Muscle layer of colon (tissue), 2 donors: Measurements from ENCODE around the gene DENND11.
A peak's percentile ranks its signal among the peaks of the same experiment; 100 is the strongest.

Experiments used
- H3K27ac ChIP-seq: one replicate; pipeline ENCODE4 v1.7.0; 2013; ENCODE audit warnings: low read depth, mild to moderate bottlenecking, low read length, moderate library complexity
- H3K27me3 ChIP-seq, 2 donors: one replicate each; pipeline ENCODE4 v1.7.0; 2013; ENCODE audit warnings: low read length in 2 of 2, mild to moderate bottlenecking in 2 of 2; ENCODE audit not compliant: insufficient read depth in 2 of 2, control insufficient read depth in 1 of 2
- H3K36me3 ChIP-seq: one replicate; pipeline ENCODE4 v1.7.0; 2013; ENCODE audit warnings: mild to moderate bottlenecking, low read length; ENCODE audit not compliant: insufficient read depth
- H3K4me1 ChIP-seq: one replicate; pipeline ENCODE4 v1.7.0; 2013; ENCODE audit warnings: mild to moderate bottlenecking, low read length; ENCODE audit not compliant: insufficient read depth
- H3K4me3 ChIP-seq, 2 donors: one replicate each; pipeline ENCODE4 v1.7.0; 2013; ENCODE audit warnings: low read length in 2 of 2, low read depth in 1 of 2, mild to moderate bottlenecking in 1 of 2, moderate library complexity in 1 of 2
- H3K9ac ChIP-seq: one replicate; pipeline ENCODE4 v1.7.0; 2013; ENCODE audit warnings: low read length
- H3K9me3 ChIP-seq: one replicate; pipeline ENCODE4 v1.7.0; 2013; ENCODE audit warnings: mild to moderate bottlenecking, low read length
- donor health status: abdominal sarcoma.
- donor health status: Adenocarcinoma of cecum.

The DENND11 gene

GRCh38 chr7:141702047-141702567, at the start of gene DENND11:
Gene DENND11 (minus strand): TSS chr7:141702166. CDS start chr7:141702153, 13 bp downstream.
- H3K27me3 ChIP-seq, result no peaks in the 10 kb centered on the region
- H3K4me3 ChIP-seq, result peak within 1 kb of the TSS; percentile 73 to 77
- H3K9ac ChIP-seq, result peak within 1 kb of the TSS; percentile 60
- H3K4me1 ChIP-seq, result peaks cover 23% of the 10 kb centered on the region
- H3K9me3 ChIP-seq, result no peaks in the 10 kb centered on the region
- H3K27ac ChIP-seq, result peak within 1 kb of the TSS; percentile 68
- H3K36me3 ChIP-seq, result no peaks in the 10 kb centered on the region

DNA sequence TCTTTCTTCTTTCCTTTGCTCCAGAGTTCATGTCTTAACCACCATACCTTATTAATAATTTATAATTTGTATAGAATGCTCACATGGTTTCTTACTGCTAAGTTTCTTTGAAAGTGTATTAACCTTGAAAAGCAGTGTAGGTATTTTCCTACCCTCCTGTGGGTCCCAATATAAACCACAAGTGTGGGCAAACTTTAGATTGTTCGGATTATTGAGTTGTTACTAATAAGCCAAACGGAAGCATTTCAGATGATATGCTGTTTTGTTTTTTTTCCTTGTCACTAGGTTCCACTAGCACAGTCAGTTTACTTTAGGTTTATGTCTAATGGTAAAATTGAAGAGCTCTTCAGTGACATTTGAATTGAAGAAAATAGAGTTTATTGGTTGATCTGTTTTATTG, 46.4 kb upstream of the DENND11 start:
- H3K4me1 ChIP-seq, result no peaks in the 10 kb centered on the region
- peaks cover 58% of the 10 kb centered on the region for H3K36me3 ChIP-seq

GRCh38 chr7:141744131-141744530, 42.2 kb upstream of the DENND11 start:
- Histone ChIP-seq H3K27me3 (no peaks in the 10 kb centered on the region), H3K36me3 (peaks cover 45% of the 10 kb centered on the region), H3K9me3 (no peaks in the 10 kb centered on the region), H3K4me3 (no peak overlapping the region), H3K27ac (no peak overlapping the region), H3K9ac (no peak overlapping the region), H3K4me1 (peaks cover 11% of the 10 kb centered on the region)

More for the DNA sequence above, 46.4 kb upstream of the DENND11 start:
- H3K27ac ChIP-seq, result no peak overlapping the region
- H3K9ac ChIP-seq, result no peak overlapping the region
- H3K27me3 ChIP-seq, result no peaks in the 10 kb centered on the region
- peaks cover 17% of the 10 kb centered on the region for H3K9me3 ChIP-seq
- no peak overlapping the region for H3K4me3 ChIP-seq

DNA sequence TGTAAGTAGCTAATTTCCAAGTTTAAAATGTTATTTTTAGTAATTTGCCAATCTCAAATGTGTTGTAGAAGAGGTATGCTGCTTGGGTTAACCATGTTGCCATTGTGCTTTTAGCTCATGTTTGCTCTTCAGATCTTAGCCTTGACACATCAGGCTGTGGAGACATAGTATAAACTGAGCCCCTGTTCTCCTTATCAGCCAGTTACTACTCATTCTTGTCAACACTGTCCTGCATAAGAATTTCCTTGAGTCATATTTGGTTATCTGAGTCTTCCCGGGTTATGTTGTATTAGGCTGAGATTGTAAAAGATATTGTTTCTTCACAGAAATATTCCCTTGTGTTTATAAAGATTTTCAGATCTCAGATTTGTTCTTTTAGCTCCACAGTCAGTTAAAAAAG, 40.3 kb upstream of the DENND11 start:
- Histone ChIP-seq H3K4me1 (peaks cover 17% of the 10 kb centered on the region), H3K9me3 (no peaks in the 10 kb centered on the region), H3K36me3 (peaks cover 45% of the 10 kb centered on the region), H3K4me3 (no peak overlapping the region), H3K27me3 (no peaks in the 10 kb centered on the region), H3K27ac (no peak overlapping the region), H3K9ac (no peak overlapping the region)

- Histone ChIP-seq H3K4me3 (peak overlapping the region in 1 of 2 donors; percentile 95), H3K36me3 (peaks cover 30% of the 10 kb centered on the region)
Measured at GRCh38 chr7:141739250-141739649, 37.3 kb upstream of the DENND11 start.

GRCh38 chr7:141738592-141739013, 36.6 kb upstream of the DENND11 start:
- H3K9me3 ChIP-seq, result no peaks in the 10 kb centered on the region
- no peaks in the 10 kb centered on the region for H3K27me3 ChIP-seq
- H3K9ac ChIP-seq, result peak overlapping the region; percentile 6
- peaks cover 23% of the 10 kb centered on the region for H3K36me3 ChIP-seq
- H3K4me1 ChIP-seq, result peaks cover 21% of the 10 kb centered on the region
- H3K27ac ChIP-seq, result peak overlapping the region; percentile 91
- peak overlapping the region; percentile 81 to 95 for H3K4me3 ChIP-seq

More at GRCh38 chr7:141739250-141739649, 37.3 kb upstream of the DENND11 start:
- H3K9me3 ChIP-seq, result no peaks in the 10 kb centered on the region
- no peak overlapping the region for H3K9ac ChIP-seq
- no peaks in the 10 kb centered on the region for H3K27me3 ChIP-seq
- no peak overlapping the region for H3K27ac ChIP-seq
- H3K4me1 ChIP-seq, result peaks cover 21% of the 10 kb centered on the region

DNA sequence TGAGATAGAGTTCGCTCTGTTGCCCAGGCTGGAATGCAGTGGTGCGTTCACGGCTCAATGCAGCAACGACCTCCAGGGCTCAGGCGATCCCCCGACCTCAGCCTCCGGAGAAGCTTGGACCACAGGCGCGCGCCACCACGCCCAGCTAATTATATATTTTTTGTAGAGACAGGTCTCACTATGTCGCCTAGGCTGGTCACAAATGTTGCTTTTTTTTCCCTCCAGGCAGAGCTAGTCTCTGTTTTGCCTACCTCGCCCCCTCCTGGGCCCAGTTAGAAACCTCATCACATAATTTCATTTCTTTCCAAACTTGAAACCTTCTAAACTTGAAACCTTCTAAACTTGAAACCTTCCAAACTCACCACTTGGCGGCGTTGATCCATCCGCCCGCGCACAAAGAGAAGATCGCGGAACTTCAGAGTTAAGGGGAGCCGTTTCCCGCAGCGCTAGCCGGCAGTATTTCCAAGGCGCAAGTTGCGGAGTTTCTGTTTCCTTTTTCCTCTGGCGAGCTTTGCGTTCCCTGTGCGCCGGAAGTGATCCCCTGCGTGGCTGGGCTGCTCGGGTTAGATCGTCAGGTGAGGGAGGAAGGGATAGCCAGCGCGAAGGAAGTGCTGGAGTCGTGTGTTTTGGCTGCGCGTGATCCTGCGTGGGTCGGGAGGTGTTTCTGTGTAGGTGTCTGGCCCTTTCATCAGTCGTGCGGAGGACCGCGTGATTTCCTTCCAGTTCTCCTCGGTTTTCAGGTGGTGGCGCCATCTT, 36.0 kb upstream of the DENND11 start, which contains the start of gene SSBP1:
Gene SSBP1, plus strand, starts transcription at position 523 of the 756 bp plus-strand sequence. CDS start 809 bp downstream, outside the sequence.
- Histone ChIP-seq H3K9me3 (no peaks in the 10 kb centered on the region), H3K36me3 (peaks cover 18% of the 10 kb centered on the region), H3K27ac (peak within 1 kb of the TSS; percentile 91), H3K4me3 (peak within 1 kb of the TSS; percentile 81 to 95), H3K4me1 (peaks cover 21% of the 10 kb centered on the region), H3K27me3 (no peaks in the 10 kb centered on the region), H3K9ac (peak within 1 kb of the TSS; percentile 6)

DNA sequence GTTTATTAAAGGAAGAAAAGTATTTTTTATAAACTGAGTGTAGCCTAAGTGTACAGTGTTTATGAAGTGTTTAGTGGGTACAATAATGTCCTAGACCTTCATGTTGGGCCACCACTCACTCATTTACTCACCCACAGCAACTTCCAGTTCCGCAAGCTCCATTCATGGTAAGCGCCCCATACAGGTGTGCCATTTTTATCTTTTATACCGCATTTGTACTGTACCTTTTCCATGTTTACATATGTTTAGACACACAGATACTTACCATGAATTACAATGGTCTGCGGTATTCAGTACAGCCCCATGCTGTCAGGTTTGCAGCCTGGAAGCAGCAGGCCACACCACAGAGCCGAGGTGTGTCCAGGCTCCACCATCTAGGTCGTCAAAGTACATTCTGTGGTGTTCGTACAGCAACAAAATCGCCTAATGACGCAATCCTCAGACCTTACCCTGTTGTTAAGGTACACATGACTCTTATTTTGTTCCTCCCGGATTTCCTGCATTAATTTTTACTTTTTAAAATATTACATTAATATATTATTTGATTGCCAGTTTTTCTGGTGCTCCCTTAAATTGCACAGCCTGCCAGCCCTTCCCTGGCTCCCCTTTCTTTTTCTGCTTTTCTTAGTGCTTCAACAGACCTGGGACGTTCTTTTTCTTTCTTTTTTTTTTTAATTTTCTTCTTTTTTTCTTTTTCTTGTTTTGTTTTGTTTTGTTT, 35.3 kb upstream of the DENND11 start:
- Histone ChIP-seq H3K9me3 (no peaks in the 10 kb centered on the region), H3K9ac (peak overlapping the region; percentile 6), H3K4me1 (peaks cover 21% of the 10 kb centered on the region), H3K36me3 (peaks cover 14% of the 10 kb centered on the region), H3K27ac (peak overlapping the region; percentile 91), H3K27me3 (no peaks in the 10 kb centered on the region), H3K4me3 (peak overlapping the region; percentile 81 to 95)

DNA sequence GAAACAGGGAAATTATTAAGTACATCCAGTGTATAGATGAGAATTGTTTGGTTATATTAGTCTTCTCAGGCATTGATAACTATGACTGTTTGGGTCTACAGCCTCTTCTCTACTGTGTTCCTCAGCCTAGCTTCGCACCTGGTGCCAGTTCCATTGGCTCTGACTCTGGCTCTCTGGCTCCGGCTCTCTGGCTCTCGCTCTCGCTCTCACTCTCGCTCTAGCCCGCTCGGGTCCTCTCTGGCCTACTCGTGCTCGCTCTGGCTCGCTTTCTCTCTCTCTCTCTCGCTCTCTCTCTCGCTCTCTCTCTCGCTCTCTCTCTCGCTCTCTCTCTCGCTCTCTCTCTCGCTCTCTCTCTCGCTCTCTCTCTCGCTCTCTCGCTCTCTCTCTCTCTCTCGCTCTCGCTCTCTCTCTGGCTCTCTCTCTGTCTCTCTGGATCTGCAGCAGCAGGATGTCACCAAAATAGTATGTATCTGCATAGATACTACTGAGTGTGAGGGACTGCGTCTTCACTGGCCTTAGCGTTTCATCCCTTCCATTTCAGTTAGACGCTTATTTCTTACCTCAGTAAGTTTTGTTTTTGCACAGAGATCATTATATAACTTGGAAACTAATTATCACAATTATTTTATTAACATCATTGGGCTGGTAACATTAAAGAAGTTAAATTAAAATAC, 29.6 kb upstream of the DENND11 start:
- Histone ChIP-seq H3K9me3 (no peaks in the 10 kb centered on the region), H3K9ac (no peak overlapping the region), H3K36me3 (no peaks in the 10 kb centered on the region), H3K27me3 (no peaks in the 10 kb centered on the region), H3K4me3 (no peak overlapping the region), H3K4me1 (no peaks in the 10 kb centered on the region), H3K27ac (no peak overlapping the region)

DNA sequence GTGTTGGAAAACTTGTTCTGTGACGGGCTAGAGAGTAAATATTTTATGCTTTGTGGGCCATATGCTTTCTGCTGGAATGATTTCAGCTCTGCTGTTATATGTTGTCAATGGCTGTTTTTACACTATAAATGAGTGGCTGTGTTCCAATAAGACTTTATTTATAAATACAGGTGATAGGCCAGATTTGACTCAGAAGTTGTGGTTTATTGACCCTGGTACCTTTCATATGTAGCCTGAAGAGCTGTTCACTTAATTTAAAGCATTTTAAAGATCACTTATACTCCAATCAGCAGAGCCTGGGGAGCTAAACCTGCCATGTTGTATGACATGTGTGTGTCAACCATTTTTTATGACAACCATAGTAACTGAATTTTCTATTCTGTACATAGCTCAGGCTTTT, 27.1 kb upstream of the DENND11 start:
- H3K27me3 ChIP-seq, result no peaks in the 10 kb centered on the region
- H3K4me3 ChIP-seq, result no peak overlapping the region
- no peaks in the 10 kb centered on the region for H3K9me3 ChIP-seq
- no peaks in the 10 kb centered on the region for H3K4me1 ChIP-seq
- no peak overlapping the region for H3K9ac ChIP-seq
- H3K36me3 ChIP-seq, result no peaks in the 10 kb centered on the region
- H3K27ac ChIP-seq, result no peak overlapping the region

- Histone ChIP-seq H3K36me3 (no peaks in the 10 kb centered on the region), H3K27ac (no peak overlapping the region), H3K4me1 (no peaks in the 10 kb centered on the region), H3K27me3 (no peaks in the 10 kb centered on the region), H3K4me3 (no peak overlapping the region), H3K9ac (no peak overlapping the region), H3K9me3 (no peaks in the 10 kb centered on the region)
Measured at GRCh38 chr7:141722529-141722928, 20.6 kb upstream of the DENND11 start.
